ENCODE results near the gene USP40. TPM values are rescaled to one million over a fixed set of nuclear protein-coding genes. Genes with fewer than 3 reads are reported as not detected.

The USP40 gene
- total and polyA plus RNA-seq, 2 of the 8 experiments (the other 6 are each of a cell fraction or from before 2014, with no cell fraction given): 12.0 to 15.7 TPM

GRCh38 chr2:233466991-233467603 lies 99.5 kb downstream of the USP40 start (continued):
- TF ChIP-seq CHD7 (IDR thresholded peaks at IDR 0.05; ENCODE audit: insufficient replicate concordance, low read length): no peak
